ENCODE results near the gene PALLD.

PALLD gene

DNA sequence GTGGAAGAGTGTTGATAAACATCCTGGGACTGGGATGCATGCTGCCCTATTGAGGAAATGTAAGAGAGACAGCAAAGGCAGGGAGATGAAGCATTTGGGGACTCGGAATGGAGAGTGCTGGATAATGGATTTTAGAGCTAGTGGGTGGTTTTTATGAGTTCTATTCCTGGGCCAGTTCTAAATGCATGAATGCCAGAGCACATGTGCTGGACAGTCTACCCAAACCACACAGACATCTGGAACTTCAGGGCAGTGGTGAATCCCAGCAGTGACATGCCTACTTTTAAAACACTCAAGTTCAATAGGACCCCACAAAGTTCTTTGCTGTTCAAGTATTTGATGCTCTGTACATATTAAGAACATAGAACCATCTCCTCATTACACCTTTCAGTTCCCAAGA, 379.3 kb downstream of the PALLD start:
- Histone ChIP-seq H3K36me3 (ENCODE audit: insufficient read depth, low read length) (no peaks in the 10 kb centered on the region), H3K27ac (ENCODE audit: low read length) (no peak overlapping the region)
- DNase-seq = no peak

DNA sequence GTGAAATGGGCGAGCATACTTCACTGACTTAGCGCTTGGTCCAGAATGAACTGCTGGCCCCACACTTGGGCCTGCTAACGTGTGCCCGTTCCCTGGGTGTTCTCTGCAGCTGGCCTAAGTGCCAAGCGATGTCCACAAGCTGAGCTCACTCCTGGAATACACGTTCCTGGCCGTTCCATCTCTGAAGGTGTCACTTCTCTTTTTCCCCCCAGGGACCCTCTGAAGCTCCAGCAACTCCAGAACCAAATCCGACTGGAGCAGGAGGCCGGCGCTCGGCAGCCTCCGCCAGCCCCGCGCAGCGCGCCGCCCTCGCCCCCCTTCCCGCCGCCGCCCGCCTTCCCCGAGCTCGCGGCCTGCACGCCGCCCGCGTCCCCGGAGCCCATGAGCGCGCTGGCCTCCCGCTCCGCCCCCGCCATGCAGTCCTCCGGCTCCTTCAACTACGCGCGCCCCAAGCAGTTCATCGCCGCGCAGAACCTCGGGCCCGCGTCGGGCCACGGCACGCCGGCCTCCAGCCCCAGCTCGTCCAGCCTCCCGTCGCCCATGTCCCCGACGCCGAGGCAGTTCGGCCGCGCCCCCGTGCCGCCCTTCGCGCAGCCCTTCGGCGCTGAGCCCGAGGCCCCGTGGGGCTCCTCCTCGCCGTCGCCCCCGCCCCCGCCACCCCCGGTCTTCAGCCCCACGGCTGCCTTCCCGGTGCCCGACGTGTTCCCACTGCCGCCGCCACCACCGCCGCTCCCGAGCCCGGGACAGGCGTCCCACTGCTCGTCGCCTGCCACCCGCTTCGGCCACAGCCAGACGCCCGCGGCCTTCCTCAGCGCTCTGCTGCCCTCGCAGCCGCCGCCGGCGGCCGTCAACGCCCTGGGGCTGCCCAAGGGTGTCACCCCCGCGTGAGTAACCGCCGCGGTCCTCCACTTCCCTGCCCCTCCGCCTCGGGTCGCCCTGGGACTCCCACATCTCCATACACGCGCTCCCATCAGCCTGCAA, 380.9 kb downstream of the PALLD start:
- Histone ChIP-seq H3K27me3 (ENCODE audit: insufficient read depth, low read length, poor library complexity) (no peaks in the 10 kb centered on the region), H3K4me1 (ENCODE audit: insufficient read depth, low read length) (no peaks in the 10 kb centered on the region), H3K27ac (ENCODE audit: low read length) (no peak overlapping the region), H3K9ac (ENCODE audit: low read depth, low read length) (no peak overlapping the region), H3K4me2 (ENCODE audit: insufficient read depth, low read length) (0 out of 2 replicates have a peak overlapping the region, but pooled peaks have one; percentile 2), H2AFZ (ENCODE audit: low read depth, low read length) (no peak overlapping the region), H3K4me3 (ENCODE audit: low read depth in 1 of 2, low read length in 2 of 2) (no peak overlapping the region), H4K20me1 (ENCODE audit: insufficient read depth, low read length) (no peaks in the 10 kb centered on the region), H3K79me2 (ENCODE audit: insufficient read depth, low read length) (no peaks in the 10 kb centered on the region), H3K36me3 (ENCODE audit: insufficient read depth, low read length) (no peaks in the 10 kb centered on the region), H3K9me3 (ENCODE audit: insufficient read depth, low read length, severe bottlenecking) (no peaks in the 10 kb centered on the region)
- ATAC-seq (ENCODE audit: insufficient read depth, low read depth) = peak; percentile 71
- TF ChIP-seq, protein P1, sequence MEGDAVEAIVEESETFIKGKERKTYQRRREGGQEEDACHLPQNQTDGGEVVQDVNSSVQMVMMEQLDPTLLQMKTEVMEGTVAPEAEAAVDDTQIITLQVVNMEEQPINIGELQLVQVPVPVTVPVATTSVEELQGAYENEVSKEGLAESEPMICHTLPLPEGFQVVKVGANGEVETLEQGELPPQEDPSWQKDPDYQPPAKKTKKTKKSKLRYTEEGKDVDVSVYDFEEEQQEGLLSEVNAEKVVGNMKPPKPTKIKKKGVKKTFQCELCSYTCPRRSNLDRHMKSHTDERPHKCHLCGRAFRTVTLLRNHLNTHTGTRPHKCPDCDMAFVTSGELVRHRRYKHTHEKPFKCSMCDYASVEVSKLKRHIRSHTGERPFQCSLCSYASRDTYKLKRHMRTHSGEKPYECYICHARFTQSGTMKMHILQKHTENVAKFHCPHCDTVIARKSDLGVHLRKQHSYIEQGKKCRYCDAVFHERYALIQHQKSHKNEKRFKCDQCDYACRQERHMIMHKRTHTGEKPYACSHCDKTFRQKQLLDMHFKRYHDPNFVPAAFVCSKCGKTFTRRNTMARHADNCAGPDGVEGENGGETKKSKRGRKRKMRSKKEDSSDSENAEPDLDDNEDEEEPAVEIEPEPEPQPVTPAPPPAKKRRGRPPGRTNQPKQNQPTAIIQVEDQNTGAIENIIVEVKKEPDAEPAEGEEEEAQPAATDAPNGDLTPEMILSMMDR (IDR thresholded peaks at IDR 0.05; ENCODE audit: borderline replicate concordance, extremely low read depth, low read length, poor library complexity, severe bottlenecking) = no peak
- no peak for TF ChIP-seq EZH2 (IDR thresholded peaks at IDR 0.05; ENCODE audit: borderline replicate concordance, low read depth, low read length, severe bottlenecking)
- peak; percentile 5 for DNase-seq

More for the DNA sequence above, 379.3 kb downstream of the PALLD start:
- no peaks in the 10 kb centered on the region for H4K20me1 ChIP-seq (ENCODE audit: insufficient read depth, low read length)
- no peaks in the 10 kb centered on the region for H3K9me3 ChIP-seq (ENCODE audit: insufficient read depth, low read length, severe bottlenecking)
- H3K9ac ChIP-seq (ENCODE audit: low read depth, low read length) = no peak overlapping the region
- TF ChIP-seq, protein P1 (IDR thresholded peaks at IDR 0.05; ENCODE audit: borderline replicate concordance, extremely low read depth, low read length, poor library complexity, severe bottlenecking) = no peak
- no peak for TF ChIP-seq EZH2 (IDR thresholded peaks at IDR 0.05; ENCODE audit: borderline replicate concordance, low read depth, low read length, severe bottlenecking)
- H3K4me3 ChIP-seq (ENCODE audit: low read depth in 1 of 2, low read length in 2 of 2) = no peak overlapping the region
- no peaks in the 10 kb centered on the region for H3K79me2 ChIP-seq (ENCODE audit: insufficient read depth, low read length)
- no peak overlapping the region for H2AFZ ChIP-seq (ENCODE audit: low read depth, low read length)
- no peak overlapping the region for H3K4me2 ChIP-seq (ENCODE audit: insufficient read depth, low read length)
- ATAC-seq (ENCODE audit: insufficient read depth, low read depth) = no peak
- no peaks in the 10 kb centered on the region for H3K27me3 ChIP-seq (ENCODE audit: insufficient read depth, low read length, poor library complexity)
- no peaks in the 10 kb centered on the region for H3K4me1 ChIP-seq (ENCODE audit: insufficient read depth, low read length)

DNA sequence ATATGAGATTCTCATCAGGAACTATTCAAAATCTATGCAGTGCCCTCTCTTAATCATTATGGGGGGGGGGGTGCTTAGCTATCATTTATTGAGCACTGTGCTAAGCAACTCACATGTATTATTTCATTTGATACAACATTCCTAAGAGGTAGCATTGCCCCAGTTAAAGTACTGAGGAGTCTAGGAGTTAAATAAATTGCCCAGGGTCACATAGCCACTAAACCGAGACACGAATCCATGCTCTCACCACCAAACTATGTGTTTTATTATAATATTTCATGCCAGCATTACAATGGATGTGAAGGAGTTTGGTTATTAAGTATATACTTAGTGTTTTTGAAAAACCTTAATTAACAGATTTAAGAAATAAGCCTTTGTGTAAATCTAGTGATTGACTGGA, 381.8 kb downstream of the PALLD start:
- Histone ChIP-seq H3K9ac (ENCODE audit: low read depth, low read length) (no peak overlapping the region), H2AFZ (ENCODE audit: low read depth, low read length) (no peak overlapping the region), H3K36me3 (ENCODE audit: insufficient read depth, low read length) (no peaks in the 10 kb centered on the region), H3K4me3 (ENCODE audit: low read depth in 1 of 2, low read length in 2 of 2) (no peak overlapping the region), H3K27ac (ENCODE audit: low read length) (no peak overlapping the region), H3K79me2 (ENCODE audit: insufficient read depth, low read length) (no peaks in the 10 kb centered on the region), H3K4me2 (ENCODE audit: insufficient read depth, low read length) (no peak overlapping the region), H4K20me1 (ENCODE audit: insufficient read depth, low read length) (no peaks in the 10 kb centered on the region), H3K27me3 (ENCODE audit: insufficient read depth, low read length, poor library complexity) (no peaks in the 10 kb centered on the region), H3K4me1 (ENCODE audit: insufficient read depth, low read length) (no peaks in the 10 kb centered on the region), H3K9me3 (ENCODE audit: insufficient read depth, low read length, severe bottlenecking) (no peaks in the 10 kb centered on the region)
- ATAC-seq (ENCODE audit: insufficient read depth, low read depth) (no peak), DNase-seq (no peak)
- TF ChIP-seq, protein P1 (IDR thresholded peaks at IDR 0.05; ENCODE audit: borderline replicate concordance, extremely low read depth, low read length, poor library complexity, severe bottlenecking) = no peak
- no peak for TF ChIP-seq EZH2 (IDR thresholded peaks at IDR 0.05; ENCODE audit: borderline replicate concordance, low read depth, low read length, severe bottlenecking)
